ENCODE measurements around the gene CADM1. TPM values are rescaled to one million over a fixed set of nuclear protein-coding genes. Genes with fewer than 3 reads are reported as not detected.

CADM1 gene
- total and polyA plus RNA-seq, 2 experiments from 2014 or later = 16.5 to 18.0 TPM

- TF ChIP-seq, protein P1, sequence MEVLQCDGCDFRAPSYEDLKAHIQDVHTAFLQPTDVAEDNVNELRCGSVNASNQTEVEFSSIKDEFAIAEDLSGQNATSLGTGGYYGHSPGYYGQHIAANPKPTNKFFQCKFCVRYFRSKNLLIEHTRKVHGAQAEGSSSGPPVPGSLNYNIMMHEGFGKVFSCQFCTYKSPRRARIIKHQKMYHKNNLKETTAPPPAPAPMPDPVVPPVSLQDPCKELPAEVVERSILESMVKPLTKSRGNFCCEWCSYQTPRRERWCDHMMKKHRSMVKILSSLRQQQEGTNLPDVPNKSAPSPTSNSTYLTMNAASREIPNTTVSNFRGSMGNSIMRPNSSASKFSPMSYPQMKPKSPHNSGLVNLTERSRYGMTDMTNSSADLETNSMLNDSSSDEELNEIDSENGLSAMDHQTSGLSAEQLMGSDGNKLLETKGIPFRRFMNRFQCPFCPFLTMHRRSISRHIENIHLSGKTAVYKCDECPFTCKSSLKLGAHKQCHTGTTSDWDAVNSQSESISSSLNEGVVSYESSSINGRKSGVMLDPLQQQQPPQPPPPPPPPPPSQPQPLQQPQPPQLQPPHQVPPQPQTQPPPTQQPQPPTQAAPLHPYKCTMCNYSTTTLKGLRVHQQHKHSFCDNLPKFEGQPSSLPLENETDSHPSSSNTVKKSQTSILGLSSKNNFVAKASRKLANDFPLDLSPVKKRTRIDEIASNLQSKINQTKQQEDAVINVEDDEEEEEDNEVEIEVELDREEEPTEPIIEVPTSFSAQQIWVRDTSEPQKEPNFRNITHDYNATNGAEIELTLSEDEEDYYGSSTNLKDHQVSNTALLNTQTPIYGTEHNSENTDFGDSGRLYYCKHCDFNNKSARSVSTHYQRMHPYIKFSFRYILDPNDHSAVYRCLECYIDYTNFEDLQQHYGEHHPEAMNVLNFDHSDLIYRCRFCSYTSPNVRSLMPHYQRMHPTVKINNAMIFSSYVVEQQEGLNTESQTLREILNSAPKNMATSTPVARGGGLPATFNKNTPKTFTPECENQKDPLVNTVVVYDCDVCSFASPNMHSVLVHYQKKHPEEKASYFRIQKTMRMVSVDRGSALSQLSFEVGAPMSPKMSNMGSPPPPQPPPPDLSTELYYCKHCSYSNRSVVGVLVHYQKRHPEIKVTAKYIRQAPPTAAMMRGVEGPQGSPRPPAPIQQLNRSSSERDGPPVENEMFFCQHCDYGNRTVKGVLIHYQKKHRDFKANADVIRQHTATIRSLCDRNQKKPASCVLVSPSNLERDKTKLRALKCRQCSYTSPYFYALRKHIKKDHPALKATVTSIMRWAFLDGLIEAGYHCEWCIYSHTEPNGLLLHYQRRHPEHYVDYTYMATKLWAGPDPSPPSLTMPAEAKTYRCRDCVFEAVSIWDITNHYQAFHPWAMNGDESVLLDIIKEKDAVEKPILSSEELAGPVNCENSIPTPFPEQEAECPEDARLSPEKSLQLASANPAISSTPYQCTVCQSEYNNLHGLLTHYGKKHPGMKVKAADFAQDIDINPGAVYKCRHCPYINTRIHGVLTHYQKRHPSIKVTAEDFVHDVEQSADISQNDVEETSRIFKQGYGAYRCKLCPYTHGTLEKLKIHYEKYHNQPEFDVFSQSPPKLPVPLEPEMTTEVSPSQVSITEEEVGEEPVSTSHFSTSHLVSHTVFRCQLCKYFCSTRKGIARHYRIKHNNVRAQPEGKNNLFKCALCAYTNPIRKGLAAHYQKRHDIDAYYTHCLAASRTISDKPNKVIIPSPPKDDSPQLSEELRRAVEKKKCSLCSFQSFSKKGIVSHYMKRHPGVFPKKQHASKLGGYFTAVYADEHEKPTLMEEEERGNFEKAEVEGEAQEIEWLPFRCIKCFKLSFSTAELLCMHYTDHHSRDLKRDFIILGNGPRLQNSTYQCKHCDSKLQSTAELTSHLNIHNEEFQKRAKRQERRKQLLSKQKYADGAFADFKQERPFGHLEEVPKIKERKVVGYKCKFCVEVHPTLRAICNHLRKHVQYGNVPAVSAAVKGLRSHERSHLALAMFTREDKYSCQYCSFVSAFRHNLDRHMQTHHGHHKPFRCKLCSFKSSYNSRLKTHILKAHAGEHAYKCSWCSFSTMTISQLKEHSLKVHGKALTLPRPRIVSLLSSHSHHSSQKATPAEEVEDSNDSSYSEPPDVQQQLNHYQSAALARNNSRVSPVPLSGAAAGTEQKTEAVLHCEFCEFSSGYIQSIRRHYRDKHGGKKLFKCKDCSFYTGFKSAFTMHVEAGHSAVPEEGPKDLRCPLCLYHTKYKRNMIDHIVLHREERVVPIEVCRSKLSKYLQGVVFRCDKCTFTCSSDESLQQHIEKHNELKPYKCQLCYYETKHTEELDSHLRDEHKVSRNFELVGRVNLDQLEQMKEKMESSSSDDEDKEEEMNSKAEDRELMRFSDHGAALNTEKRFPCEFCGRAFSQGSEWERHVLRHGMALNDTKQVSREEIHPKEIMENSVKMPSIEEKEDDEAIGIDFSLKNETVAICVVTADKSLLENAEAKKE (CRISPR knock-in tag; IDR thresholded peaks at IDR 0.05) = no peak
- no peak for TF ChIP-seq JUNB (IDR thresholded peaks at IDR 0.05; ENCODE audit: unreplicated experiment)
- TF ChIP-seq, protein P2, sequence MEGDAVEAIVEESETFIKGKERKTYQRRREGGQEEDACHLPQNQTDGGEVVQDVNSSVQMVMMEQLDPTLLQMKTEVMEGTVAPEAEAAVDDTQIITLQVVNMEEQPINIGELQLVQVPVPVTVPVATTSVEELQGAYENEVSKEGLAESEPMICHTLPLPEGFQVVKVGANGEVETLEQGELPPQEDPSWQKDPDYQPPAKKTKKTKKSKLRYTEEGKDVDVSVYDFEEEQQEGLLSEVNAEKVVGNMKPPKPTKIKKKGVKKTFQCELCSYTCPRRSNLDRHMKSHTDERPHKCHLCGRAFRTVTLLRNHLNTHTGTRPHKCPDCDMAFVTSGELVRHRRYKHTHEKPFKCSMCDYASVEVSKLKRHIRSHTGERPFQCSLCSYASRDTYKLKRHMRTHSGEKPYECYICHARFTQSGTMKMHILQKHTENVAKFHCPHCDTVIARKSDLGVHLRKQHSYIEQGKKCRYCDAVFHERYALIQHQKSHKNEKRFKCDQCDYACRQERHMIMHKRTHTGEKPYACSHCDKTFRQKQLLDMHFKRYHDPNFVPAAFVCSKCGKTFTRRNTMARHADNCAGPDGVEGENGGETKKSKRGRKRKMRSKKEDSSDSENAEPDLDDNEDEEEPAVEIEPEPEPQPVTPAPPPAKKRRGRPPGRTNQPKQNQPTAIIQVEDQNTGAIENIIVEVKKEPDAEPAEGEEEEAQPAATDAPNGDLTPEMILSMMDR (conservative IDR thresholded peaks at IDR 0.05; ENCODE audit: low read depth in 2 of 2) = no peak
Observed at GRCh38 chr11:115322553-115323203, 181.5 kb downstream of the CADM1 start (continued).

GRCh38 chr11:115321605-115322289 lies 182.5 kb downstream of the CADM1 start:
- H3K4me2 ChIP-seq = no peak overlapping the region
- no peaks in the 10 kb centered on the region for H3K9me2 ChIP-seq (ENCODE audit: insufficient read depth)
- Mint-ChIP-seq H3K27ac (no peak overlapping the region), H3K36me3 (ENCODE audit: low read depth) (no peaks in the 10 kb centered on the region), H3K9me3 (no peaks in the 10 kb centered on the region), H3K4me1 (no peaks in the 10 kb centered on the region), H3K4me3 (no peak overlapping the region), H3K27me3 (ENCODE audit: insufficient read depth, low read depth, poor library complexity) (peaks cover 2% of the 10 kb centered on the region)
- DNase-seq (ENCODE audit: low spot score) = no peak
- ATAC-seq = no peak
- no peaks in the 10 kb centered on the region for H3K27me3 ChIP-seq (ENCODE audit: insufficient read depth)
- H3K36me3 ChIP-seq (ENCODE audit: insufficient read depth) = no peaks in the 10 kb centered on the region
- no peaks in the 10 kb centered on the region for H4K20me1 ChIP-seq (replicated peaks; ENCODE audit: insufficient read depth)
- H2AFZ ChIP-seq = no peak overlapping the region
- H3K4me3 ChIP-seq = no peak overlapping the region
- H3F3A ChIP-seq (replicated peaks; ENCODE audit: low read depth) = no peaks in the 10 kb centered on the region
- no peak overlapping the region for H3K27ac ChIP-seq (ENCODE audit: low read depth)
- H3K4me1 ChIP-seq (ENCODE audit: insufficient read depth) = no peaks in the 10 kb centered on the region
- no peaks in the 10 kb centered on the region for H3K79me2 ChIP-seq (replicated peaks; ENCODE audit: insufficient read depth)
- TF ChIP-seq, protein P1 (CRISPR knock-in tag; IDR thresholded peaks at IDR 0.05) = no peak
- no peak for TF ChIP-seq EZH2 (IDR thresholded peaks at IDR 0.05; ENCODE audit: low read depth, unreplicated experiment)
